ENCODE measurements around the gene DKC1.

The DKC1 gene

DNA sequence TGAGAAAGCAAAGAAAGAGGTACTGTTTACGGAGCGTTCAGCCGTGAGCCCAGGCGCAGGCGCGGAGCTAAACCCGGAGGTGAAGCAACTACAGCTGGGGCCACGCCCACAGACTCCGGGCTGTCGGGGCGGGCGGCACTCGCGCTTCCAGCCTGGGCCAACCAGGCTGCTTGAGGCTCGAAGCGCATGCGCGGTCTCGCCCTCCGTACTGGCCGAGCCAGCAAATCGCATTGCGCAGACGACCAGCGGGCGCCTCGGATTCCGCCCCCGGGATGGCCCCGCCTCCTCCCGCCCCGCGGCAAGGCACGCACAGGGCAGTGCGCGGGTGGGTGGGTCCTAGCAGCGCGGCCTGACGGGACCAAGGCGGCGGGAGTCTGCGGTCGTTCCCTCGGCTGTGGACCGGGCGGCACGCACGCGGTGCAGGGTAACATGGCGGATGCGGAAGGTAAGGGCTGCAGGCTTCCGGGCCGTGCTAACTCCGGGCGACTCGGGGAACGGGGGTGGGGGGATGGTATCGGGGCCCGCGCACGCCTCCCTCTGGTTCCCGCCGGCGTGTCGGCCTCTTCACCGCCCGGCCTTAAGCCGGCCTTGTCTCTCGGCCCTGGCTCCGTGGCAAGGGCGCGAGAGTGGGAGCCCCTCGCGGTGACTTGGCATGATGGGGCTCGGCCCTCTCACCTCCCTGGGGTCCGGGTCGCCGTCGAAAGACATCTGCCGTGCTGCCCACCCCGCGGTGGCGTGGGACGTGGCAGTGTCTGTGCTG, at the start of gene DKC1:
TSS of gene DKC1 (plus strand) at position 328 of the 760 bp plus-strand sequence. CDS start at position 430, 102 bp downstream.
- peak; percentile 93 for DNase-seq

DNA sequence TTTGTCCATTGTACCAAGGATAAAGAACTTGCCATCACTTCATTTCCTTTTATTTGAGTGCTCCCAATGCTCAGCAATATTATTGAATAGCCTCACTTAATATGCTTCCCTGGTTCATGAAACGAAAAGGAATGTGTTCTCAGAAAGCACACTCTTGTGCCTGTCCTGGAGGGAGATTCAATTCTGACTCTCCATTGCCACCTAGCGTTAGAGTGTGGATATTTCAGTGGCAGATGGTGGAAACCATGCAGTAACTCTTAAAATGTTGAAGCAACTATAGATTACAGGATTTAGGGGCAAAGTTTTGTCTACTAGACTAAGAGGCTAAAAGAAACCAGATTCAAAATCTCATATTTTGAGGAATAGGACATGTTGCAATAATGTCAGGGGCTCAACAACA, 47.7 kb upstream of the DKC1 start:
- peak; percentile 51 for DNase-seq

DNA sequence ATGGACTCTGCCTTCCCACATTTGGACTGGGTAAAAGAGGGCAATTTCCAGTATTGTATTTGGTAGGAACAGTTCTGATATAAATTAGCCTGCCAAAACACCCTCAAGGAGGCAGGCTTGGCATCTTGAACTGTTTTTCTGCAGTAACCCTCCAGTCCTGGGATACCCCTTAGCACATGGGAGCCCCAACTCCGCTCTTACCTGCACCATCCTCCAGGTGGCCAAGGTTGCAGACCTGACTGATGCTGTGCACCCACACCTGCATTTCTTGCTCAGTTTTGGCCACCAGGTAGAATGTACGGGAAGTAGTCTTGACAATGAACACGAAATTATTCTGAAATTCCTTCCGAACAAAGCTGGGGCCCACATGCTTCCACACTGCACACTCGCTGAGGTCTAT, 46.8 kb upstream of the DKC1 start:
- no peak for DNase-seq

DNA sequence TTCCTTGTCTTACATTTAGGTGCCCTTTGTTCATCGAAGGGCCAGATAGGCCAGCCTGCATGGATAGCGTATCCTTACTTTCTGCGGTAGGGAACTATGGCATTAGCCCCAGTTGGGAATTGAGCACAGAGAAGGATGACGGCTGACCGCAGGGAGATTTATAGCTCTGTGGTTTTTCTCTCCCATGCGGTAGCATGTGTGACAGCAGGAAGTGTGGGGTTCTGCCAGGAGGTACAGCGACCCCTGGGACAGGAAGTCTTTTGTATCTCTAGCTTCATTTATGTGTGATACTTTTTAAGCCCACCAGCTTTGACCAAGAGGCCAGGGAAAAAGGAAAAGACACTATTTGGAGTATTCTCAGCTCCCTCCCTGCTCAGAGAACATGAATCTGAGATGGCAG, 44.8 kb upstream of the DKC1 start:
- DNase-seq = no peak

DNA sequence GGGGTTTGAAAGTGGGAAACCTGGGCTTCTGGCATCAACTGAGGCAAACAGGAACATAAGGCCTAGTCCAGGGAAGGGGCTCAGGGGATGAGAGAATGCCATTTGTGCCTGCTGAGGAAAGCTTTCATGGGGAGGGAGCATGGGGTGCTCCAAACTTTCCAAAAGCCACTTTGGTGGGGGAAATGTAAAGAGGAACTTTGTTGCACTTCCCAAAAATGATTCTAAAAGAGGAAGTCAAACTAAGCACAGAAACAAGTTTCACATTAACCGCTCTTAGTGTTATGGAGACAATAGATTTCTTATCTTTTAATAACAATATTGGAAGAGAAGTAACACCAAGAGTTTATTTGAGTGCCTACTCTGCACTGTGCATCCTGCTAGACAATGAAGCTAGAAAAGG, 44.0 kb upstream of the DKC1 start:
- no peak for DNase-seq

DNA sequence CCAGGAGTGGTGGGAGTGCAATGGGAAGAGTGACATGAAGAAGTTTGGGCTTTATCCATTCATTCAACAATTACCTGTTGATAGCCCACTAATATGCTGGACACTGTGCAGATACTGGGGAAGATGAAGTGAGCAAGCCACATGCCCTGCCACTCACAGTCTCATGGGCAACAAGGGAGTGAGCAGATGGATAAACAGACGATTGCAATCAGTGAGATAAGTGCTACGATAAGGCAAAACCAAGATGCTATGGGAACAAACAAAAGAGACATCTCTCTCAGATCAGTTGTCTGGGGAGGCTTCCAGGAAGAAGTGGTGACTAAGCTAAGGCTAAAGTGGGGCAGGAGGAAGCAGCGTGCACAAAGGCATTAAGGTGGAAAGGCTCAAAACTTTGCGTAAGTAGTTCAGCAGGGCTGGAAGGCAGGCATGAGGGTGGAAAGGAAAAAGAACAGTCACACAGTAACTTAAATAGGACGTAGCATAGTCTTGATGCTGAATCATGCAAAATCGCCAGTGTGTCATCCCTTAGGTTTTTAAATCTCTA, 43.5 kb upstream of the DKC1 start:
- DNase-seq = peak; percentile 47

DNA sequence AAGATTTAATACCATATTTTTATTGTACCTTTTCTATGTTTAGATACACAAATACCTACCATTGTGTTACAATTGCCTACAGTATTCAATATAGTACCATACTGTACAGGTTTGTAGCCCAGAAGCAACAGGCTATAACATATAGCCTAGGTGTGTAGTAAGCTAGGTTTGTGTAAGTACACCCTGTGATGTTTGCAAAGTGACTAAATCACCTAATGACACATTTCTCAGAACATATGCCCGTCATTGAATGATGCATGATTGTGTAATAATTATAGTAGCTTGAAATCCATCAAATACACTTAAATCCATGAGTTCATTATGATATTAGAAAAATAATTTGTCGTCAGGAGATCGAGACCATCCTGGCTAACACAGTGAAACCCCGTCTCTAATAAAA, 42.6 kb upstream of the DKC1 start:
- DNase-seq = no peak

DNA sequence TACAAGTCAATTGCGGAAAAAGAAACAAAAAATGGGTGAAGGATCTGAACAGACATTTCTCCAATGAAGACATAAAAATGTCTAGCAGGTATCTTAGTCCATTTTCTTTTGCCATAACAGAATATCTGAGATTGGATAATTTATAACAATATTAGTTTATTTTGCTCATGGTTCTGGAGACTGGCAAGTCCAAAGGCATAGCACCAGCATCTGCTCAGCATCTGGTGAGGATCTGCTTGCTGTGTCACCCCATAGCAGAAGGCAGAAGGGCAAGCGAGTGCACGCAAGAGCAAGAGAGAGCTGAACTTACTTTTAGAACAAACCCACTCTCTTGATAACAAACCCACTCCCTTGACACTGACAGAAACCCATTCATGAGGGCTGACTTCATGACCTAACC, 41.5 kb upstream of the DKC1 start:
- DNase-seq = no peak

DNA sequence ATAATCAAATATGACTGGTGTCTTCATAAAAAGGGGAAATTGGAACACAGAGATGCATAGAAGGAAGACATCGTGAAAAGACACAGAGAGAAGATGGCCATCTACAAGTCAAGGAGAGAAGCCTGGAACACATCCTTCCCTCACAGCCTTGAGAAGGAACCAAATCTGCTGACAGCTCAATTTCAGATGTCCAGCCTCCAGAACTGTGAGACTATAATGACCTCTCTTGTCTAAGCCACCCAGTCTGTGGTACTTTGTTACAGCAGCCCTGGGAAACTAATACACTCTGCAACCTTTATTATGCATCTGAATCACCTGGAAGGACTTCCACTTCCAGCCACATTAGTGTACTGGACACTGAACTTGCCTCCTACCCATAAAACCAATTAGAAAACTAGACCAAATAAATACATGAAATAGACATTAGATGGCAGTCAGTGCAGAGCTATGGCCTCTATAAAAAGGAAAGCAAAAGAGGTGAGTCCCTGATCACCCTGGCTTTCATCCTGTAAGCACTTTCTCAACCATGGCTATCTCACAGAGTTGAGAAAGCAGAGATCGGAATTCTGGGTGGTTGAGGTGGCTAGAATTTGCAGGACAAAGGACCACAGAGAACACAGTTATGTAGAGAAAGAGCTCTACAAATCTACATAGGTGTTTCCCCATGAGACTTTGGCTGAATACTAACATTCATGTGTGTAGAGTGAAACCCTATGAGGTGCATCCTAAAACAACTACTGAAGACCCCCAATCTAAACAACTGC, 37.5 kb upstream of the DKC1 start:
- DNase-seq = no peak

DNA sequence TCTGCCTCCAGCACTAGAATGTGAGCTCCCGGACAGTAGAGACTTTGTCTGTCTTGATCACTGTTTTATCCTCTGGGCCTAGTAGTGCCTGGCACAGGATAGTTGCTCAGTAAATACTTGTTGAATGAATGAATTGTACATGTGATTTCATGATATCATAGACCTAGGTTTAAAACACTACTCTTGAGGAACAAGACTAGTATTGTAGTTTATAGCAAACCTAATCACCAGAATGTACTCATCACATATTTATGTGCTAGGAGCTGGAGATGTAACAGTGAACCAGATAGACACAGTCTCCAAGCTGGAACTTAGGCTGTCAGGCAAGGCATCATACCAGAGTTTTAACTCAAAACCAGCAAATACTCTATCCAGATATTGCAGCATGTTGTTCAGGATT, 35.2 kb upstream of the DKC1 start:
- no peak for DNase-seq

DNA sequence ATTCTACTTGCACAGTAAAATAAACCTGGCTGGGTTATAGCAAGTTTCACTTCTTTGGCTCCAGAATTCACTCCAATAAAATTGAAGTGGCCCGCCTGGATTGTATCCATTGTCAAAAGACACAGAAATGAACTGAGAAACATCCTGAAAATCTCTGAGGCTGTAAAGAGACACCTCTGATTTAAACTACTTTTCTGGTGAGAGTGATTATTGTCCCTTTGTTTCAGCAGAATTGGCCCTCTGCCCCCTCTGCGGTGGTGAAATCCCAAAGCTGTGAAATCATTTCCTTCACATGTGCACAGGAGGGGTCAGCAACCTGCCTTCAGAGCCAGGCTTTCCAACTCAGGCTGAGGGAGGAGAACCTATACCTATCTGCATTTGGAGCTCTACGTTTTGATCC, 34.8 kb upstream of the DKC1 start:
- DNase-seq = no peak

DNA sequence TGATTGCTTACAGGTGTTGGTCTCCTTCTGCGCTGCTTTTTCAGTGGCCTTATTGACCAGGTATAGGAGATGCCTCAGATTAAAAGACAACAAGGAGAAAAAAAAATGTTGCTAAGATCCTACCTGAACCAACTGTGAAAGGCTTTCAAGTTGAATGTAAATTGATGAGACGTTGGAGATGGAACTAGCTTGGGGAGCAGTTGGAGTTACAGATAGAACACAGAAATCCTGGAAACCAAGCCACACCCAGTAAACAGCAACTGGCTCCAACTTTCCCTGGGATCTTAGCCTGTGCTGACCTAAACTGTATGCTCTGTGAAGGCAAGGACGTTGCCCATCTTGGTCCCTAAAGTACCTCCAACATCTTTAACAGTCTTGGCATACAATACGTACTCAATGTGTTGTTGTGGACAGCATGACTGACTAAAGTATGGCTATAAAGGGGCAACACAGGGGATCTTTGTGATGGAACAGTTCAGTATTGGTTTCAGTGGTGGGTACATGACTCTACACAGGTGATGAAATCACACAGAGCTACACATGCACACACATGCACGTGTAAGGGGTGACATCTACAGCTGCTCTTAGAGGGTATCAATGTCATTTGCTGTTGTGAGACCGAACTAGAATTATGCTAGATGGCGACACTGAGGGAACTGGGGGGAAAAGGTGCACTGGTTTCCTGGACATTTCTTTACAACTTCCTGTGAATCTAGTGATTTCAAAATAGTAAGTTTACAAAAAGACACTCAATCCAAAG, 34.1 kb upstream of the DKC1 start:
- DNase-seq = no peak

DNA sequence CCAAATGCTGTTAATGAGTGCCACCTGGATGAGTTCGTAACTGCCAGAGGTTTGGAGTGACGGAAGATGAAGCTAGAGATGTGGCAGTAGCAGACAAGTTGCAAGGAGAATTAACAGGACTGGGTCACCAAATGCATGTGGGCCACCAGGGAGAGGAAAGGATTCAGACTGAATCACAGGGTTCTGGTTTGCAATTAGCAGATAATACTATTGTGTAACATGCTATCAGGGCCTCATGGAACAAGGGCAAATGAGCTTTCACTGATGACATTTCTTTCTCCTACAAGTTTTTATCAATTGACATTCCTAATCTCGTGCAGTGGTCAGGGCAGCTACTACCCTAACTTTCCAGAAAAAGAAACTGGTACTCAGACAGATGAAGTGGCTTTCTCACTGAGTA, 33.2 kb upstream of the DKC1 start:
- DNase-seq = no peak

DNA sequence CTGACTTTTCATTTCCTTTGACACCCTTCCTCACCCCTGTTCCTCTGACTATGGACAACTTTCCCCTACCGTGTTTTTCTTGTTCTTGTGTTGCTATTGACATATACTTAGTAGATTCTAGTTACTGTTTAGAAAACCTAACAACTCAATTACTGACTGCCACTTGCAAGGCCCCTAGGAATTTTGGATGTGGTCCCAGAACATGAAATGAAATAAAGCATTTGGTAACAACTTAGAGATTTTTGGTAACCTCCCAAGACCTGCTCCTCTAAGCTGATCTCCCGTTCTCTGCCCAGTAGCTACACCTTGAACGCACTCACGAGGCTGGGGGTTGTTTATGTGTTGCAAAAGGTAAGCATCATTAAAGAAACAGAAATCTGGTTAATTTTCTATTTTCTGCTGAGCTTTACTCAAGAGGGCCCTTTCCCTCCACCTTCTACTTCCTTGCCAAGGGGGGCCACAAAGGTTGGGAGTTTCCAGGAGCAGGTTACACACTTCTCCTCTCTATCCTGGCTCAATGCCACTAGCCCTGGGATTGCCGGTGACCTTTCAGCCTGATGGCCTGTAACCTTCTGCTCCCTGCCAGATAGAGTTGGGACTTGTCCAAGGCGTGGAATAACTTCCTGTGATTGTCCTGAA, 32.3 kb upstream of the DKC1 start:
- DNase-seq = no peak

DNA sequence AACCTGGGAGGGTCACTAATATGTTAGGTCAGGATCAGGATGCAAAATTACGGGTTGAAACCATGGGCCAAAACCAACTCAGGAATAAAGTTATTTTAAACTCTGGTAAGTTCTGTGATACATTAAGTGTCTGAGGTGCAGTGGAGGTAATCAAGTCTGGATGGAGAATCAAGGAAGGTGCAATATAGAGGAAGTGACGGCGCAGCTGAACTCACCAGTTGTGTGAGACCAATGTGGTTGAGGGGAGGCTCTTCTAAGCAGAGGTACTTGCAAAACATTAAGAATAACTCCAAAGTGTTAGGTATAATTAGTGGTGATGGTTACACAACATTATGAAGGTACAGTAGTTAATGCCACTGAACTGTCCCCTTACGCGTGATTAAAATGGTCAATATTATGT, 31.5 kb upstream of the DKC1 start:
- no peak for DNase-seq

DNA sequence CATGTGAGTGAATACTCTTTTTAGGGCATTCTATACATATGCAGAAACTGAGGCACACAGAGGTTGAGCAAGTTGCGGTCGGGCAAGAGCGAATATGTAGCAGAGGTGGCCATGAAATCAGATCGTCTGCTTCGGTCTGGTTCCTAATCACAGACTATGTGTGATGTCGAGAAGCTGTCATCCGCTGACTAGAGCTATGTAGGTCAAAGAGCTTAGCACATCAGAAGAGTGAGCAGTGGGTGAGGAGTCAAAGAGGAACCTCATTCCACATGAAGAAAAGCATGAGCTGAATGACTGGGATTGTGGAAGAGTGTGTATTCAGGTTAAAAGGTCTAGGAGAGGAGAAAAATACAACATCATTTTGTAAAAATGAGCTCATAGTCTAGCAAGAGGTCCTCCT, 30.8 kb upstream of the DKC1 start:
- no peak for DNase-seq

DNA sequence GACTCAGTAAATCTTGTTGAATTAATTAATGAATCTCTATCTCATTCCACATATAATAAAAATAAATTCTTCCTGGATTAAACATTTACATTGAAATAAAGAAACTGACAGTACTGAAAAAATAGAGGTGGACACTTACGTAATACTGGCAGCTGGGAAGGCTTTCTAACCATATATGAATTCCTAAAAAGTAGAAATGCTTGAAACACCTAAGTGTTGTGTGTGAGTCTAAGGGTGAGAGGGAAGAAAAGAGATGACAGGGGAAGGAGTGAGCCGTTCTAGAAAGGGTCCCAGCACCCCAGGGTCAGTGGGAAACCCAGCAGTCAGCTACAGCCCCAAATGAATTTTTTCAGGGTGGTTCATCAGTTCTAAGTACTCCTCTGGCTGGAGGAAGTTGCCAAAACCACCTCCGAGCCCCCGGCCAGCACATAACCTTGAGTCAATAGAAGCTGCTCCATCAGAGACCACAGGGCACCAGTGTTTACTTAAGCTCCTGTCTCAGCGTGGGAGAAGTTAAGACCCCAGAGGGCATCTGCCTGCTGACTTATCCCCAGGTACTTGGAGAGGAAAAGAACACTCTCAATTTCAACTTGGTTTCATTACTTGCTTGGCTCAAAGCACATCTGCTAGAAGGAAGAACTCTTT, 30.1 kb upstream of the DKC1 start:
- no peak for DNase-seq

DNA sequence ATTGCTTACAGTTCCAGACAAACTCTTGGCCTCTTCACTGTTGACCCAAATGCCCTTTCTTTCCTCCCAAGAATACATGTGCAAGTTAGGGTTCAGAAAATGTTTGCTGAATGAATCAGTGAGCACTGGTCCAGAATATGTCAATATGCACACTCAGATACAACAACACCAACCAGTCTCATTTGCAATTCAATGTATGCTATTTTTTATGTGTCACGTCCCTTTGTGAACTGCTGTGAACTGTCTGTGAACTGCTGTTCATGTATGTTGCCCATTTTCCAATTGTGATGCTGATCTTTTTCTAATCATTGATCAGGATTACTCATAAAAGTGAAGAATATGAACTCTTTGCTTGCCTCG, 29.6 kb upstream of the DKC1 start:
- DNase-seq = no peak

DNA sequence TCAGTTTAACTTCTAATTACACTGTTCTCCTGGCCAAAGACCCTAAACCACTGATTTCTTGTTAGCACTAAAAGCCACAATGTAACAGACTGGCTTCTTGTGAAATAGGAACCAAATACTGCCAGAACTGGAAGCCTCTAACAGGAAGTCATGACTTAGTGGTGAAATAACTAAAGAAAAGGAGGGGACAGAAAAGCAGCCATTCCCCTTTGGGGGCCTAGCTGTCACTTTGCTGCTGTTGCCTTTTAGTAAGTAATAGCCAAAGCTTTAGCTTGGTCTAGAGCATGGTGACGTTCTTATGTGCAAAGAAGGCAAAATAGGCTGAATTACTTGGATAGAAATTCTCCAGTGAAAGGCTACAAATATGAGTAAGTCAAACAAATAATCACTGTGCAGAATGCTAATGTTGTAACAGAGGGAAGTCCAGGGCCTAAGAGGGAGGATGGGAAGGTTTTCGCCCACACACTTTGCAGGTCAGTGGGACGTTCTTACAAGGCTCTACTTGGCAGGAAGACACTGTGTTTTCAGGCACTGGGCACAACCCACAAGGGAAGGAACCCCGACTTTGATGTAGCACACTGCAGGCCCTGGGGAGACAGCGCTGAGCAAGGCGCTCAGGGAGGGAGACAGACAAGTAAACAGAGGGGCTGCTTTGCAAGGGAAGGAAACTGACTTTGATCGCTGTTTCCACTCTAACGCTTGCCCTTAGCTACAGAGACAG, 28.4 kb upstream of the DKC1 start:
- no peak for DNase-seq

DNA sequence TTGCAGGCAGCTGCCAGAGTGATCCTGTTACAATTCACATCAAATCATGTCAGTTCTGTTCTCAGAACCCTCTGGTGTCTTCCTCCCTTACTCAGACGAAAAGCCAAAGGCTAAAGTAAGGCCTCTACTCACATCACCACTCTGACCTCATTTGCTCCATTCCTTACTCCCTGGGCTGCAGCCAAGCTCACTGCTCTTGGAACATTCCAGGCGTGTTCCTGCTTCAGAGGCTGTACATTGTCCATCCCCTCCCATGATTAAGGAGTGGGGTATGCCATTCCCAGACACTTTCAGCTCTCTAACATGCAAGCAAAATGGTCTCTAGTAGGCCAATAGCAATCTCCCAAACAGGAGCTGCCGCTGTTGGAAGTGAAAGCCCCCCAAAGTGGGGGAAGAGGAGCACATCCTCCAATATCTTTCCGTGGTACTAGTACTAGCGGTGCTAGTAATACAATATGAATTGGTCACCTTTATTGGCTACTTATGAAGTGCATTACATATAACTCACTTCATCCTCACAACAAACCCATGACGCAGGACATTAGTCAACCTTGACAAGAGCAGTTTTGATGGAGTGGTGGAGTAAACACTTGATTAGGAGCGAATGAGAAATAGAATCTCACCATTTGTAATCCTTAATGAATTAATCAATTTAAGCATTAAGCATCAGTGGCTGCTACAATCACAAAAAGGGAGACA, 26.8 kb upstream of the DKC1 start:
- DNase-seq = no peak

DNA sequence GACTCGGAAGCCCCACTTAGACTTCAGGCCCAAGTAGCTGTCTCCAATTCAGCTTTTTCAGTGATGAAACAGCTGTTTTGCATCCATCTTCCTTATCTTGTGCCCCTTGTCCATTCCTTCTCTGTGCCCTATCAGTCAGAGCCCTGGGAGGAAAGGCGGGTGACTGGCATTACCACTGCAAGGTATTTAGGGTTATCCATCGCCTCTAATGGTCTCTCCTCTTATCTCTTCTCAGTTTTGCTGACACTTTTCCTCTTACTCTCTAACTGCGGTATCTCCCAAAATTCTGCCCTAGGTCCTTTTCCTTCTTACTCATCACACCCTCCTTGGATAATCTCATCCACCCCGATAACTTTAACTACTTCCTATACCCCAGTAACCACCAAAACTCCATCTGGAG, 25.5 kb upstream of the DKC1 start:
- no peak for DNase-seq
